ENCODE results near the gene NRBP1.
"Not testable (repeated sequence)": the region's sequence is repeated elsewhere in the genome, so short reads cannot be mapped to it uniquely, and the experiment has no call there.

The NRBP1 gene

DNA sequence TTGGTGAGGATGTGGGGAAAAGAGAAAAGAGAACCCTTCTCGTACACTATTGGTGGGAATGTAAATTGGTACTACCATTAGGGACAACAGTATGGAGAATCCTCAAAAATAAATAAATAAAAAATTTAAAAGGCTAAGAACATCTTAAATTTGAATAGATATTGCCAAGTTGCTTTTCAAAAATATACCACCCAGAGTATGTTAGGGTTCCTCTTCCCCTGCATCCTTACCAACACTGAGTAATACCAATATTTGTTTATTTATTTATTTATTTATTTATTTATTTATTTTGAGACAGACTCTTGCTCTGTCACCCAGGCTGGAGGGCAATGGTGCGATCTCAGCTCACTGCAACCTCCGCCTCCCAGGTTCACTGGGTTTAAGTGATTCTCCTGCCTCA is 5.5 kb upstream of the NRBP1 start:
- no peak for DNase-seq

DNA sequence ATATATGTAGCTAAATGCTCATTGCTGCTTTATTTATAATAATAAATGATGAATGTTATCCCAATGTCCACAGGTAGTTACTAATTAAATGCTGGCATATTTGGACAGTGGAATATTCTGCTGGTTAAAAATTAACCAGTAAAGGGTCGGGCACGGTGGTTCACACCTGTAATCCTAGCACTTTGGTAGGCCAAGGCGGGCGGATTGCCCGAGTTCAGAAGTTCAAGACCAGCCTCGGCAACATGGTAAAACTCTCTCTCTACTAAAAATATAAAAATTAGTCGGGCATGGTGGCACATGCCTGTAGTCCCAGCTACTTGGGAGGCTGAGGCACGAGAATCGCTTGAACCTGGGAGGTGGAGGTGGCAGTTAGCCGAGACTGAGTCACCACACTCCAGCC is 3.4 kb upstream of the NRBP1 start:
- not testable (repeated sequence) for DNase-seq

DNA sequence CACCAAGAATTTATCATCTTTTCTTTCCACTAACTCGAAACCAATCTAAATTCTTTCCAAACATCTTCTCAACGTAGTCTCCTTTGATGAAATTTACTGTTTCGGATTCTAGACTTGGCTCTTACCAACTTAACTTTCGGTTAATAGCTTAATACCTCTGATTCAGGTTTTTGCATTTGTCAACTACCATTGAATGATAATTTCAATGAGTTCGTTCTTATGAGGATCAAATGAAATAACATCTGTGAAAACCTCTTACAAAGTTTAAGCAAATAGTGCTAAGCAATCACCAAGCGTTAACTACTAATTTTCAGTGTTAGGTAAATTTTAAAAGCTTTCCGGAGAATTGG is 593 bp upstream of the NRBP1 start:
- DNase-seq, result no peak

- DNase-seq, result peak; percentile 28
Observed at GRCh38 chr2:27428978-27429541, 629 bp downstream of the NRBP1 start.

DNA sequence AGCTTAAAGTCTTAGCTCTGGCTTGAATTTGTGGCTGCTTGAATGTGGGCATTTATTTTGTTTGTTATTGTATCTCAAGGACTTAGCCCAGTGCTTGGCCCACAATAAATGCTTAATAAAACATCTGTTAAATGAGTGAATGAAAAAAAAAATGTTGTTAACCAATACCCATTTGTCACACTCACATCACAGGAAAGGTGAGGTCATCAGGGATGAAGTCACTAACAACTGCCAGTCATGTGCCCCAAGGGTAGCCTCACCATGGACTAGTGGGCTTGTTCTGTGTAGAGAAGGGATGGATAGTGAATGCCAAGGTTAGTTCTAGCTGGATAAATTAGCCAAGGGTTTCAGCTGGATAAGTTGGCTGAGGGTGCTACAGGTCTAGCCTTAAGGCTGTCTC is 3.0 kb downstream of the NRBP1 start:
- no peak for DNase-seq

DNA sequence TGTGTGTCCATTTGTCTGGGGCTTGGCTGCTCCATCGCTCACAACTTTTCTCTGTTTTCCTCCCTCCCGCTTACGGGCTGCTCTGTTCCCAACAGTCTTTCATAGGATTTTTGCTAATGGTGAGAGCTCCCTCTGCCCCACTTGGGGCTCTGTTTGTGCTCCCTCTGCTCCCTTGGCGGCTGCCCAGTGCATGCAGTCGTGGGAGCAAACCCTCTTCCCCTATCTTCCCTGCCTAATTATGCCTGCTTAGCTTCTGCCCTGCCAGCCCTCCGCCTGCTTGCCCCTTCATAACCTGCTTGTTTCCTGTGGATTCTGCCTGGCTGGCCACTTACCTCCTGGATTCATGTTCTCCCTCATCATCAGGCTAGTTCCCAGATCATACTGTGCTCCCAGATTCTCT is 7.2 kb downstream of the NRBP1 start:
- DNase-seq, result no peak

GRCh38 chr2:27441226-27441926 is 12.9 kb downstream of the NRBP1 start:
- DNase-seq, result no peak

GRCh38 chr2:27441958-27442919 is 13.8 kb downstream of the NRBP1 start, which contains the start of gene KRTCAP3:
Gene KRTCAP3 (plus strand): TSS chr2:27442381. CDS start chr2:27442413, 32 bp downstream.
- DNase-seq, result peak; percentile 66

DNA sequence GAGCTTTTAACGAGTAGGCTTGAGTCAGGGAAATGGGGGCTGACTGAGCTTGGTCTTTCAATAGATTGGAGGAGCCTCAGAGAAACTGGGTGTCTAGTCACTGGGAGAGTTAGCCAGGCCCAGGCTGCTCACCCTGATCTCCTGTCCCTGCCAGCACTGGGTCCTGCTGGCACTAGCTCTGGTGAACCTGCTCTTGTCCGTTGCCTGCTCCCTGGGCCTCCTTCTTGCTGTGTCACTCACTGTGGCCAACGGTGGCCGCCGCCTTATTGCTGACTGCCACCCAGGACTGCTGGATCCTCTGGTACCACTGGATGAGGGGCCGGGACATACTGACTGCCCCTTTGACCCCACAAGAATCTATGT is 14.5 kb downstream of the NRBP1 start:
- no peak for DNase-seq

DNA sequence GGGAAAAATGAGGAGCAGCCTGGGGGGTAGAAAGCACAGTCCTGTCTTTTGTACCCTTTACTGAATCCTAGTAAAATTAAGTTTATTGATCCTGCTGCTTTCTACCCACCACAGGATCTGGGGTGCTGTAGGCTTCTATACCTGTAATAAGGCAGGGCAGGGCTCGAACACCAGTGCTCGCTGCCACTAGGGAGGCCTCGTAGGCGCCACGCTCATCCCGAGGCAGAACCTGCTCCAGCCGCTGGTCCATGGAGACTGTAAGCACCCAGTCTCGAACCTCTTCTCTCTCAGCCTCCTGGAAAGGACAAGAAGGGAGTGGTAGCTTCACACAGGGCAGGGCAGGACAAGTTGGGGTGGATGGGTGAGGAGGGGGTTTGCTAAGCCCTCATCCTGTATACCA is 16.7 kb downstream of the NRBP1 start:
- no peak for DNase-seq

DNA sequence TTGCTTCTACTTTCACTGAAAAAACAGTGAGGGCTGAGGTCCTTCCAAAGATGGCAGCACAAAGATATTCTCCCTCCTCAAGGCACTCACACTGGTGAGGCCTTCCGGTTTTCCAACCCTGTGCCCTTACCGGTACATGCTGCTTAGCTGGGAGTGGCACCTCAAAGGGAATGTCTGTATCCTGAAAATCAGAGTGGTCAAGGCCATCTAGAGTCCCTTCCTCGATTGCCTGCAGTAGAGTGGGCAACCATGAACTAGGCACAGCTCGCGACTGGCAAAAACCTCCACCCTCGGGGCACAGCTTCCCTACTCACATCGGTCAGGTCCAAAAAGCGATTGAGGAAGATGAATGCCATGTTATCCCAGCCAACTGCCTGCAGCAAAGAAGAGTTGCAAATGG is 17.2 kb downstream of the NRBP1 start:
- no peak for DNase-seq

DNA sequence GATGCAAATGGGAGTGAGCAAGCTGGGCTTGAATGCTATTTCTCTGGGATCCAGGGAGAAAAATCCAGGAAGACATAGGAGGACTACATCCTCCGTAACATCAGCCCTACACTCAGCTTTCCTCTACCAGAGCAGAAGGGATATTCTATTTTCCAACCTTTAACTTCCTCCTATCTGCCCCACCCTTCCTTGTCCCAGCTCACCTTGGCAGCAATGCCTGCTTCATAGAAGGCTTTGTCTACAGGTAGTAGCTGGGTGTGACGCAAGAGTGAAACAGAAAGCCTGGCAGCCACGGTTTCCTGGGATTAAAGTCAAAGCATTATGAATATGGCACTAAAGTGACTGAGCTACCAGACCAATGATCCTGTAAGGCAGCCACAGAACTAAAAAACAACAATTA is 17.6 kb downstream of the NRBP1 start:
- peak; percentile 91 for DNase-seq

- no peak for DNase-seq
Observed at GRCh38 chr2:27448381-27448780, 19.9 kb downstream of the NRBP1 start.

DNA sequence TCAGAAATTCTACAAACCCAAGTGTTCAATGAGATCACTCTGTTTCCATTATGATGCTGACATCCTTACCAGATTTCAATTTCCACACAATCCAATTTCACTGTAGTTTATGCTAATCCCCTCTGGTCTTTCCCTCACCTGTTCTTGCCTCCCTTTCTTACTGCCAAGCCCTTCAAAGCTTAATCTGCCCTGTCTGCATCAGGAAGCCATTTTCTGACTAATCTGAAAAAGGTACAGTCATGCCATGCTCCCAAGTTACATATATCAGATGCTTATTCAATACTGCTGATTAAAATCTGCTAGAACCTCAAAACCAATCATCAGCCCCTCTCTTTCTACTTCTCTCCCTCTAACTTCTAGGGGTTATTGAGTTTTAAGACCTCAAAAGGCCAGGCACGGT is 22.7 kb downstream of the NRBP1 start:
- DNase-seq, result no peak

- no peak for DNase-seq
Observed at GRCh38 chr2:27453968-27454367, 25.5 kb downstream of the NRBP1 start.

DNA sequence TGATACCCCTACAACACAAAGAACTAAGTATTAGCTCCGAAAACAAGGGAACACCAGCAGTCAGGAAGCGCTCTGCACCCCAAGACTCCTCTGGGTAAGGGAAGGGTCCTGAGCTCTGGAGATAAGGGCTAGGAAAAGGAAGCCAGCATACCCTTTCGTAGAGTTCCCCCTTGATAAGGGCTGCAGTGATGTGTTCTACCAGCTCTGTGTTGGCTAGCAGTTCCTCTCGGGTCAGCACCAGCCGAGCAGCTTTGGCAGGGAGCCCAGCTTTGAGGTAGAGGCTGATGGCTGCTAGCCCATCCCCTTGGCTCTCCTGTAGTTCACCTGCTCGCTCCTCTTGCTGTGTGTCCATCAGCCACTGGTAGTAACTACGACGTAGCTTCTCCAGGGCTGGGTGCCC is 32.7 kb downstream of the NRBP1 start:
- DNase-seq, result no peak

DNA sequence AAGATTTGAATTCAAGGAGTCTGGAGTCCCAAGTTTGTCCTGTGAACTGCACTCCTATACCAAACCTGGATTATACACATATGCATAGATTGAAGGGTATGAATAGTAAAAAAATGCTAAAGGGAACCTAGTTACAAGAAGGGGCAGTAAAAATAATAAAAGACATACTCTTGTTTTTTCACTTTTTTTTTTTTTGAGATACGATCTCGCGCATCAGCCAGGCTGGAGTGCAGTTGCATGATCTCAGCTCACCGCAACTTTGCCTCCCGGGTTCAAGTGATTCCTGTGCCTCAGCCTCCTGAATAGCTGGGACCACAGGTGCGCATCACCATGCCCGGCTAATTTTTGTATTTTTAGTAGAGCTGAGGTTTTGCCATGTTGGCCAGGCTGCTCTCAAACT is 36.0 kb downstream of the NRBP1 start:
- no peak for DNase-seq

GRCh38 chr2:27471961-27472360 is 43.5 kb downstream of the NRBP1 start:
- DNase-seq, result no peak

DNA sequence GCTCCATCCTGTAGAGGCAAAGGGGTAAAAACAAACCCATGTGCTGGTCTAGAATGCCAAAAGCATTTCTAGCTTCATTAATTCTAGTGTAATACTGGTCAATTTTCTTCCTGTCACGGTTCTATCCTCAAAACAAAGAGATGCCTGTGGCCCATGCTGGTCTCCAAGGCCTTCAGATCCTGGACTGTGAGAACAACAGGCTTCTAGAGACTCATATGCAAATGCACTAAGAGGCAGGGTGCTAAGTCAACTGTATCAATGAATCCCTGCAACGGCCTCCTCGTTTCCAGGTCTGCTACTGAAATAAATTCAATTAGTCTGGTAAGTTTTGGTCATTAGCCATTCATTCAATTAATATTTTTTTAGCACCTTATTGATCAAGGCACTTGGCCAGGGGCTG is 57.1 kb downstream of the NRBP1 start:
- DNase-seq, result no peak

GRCh38 chr2:27489118-27489497 is 60.7 kb downstream of the NRBP1 start:
- peak; percentile 55 for DNase-seq

GRCh38 chr2:27489498-27490397 is 61.3 kb downstream of the NRBP1 start, which contains the start of gene IFT172:
Gene IFT172 (minus strand): TSS chr2:27489743. CDS start chr2:27489653, 90 bp downstream.
- peak; percentile 100 for DNase-seq
